ENCODE measurements around the gene ERC1.
A peak's percentile ranks its signal among the peaks of the same experiment; 100 is the strongest.
"Not testable (repeated sequence)": the region's sequence is repeated elsewhere in the genome, so short reads cannot be mapped to it uniquely, and the experiment has no call there.

Gene ERC1

DNA sequence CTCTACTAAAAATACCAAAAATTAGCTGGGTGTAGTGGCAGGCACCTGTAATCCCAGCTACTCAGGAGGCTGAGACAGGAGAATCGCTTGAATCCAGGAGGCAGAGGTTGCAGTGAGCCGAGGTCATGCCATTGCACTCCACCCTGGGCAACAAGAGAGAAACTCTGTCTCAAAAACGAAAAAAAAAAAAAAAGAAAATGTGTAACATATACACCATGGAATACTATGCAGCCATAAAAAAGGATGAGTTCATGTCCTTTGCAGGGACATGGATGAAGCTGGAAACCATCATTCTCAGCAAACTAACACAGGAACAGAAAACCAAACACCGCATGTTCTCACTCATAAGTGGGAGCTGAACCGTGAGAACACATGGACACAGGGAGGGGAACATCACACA, 326.0 kb downstream of the ERC1 start:
- not testable (repeated sequence) for H3K4me1 ChIP-seq (ENCODE audit: control insufficient read depth, insufficient read depth, low read length); H3K27ac ChIP-seq (ENCODE audit: low read length); H3K4me3 ChIP-seq (ENCODE audit: low read length); DNase-seq (ENCODE audit: low read depth, low spot score); H3K36me3 ChIP-seq (ENCODE audit: control insufficient read depth, insufficient read depth, low read length); H3K27me3 ChIP-seq (ENCODE audit: control insufficient read depth, insufficient read depth, low read length); H3K9me3 ChIP-seq (ENCODE audit: control insufficient read depth, insufficient read depth, low read length)
- WGBS (ENCODE audit: insufficient coverage, insufficient read length) = no CpG with 5 or more reads among the region's 5 CpGs

DNA sequence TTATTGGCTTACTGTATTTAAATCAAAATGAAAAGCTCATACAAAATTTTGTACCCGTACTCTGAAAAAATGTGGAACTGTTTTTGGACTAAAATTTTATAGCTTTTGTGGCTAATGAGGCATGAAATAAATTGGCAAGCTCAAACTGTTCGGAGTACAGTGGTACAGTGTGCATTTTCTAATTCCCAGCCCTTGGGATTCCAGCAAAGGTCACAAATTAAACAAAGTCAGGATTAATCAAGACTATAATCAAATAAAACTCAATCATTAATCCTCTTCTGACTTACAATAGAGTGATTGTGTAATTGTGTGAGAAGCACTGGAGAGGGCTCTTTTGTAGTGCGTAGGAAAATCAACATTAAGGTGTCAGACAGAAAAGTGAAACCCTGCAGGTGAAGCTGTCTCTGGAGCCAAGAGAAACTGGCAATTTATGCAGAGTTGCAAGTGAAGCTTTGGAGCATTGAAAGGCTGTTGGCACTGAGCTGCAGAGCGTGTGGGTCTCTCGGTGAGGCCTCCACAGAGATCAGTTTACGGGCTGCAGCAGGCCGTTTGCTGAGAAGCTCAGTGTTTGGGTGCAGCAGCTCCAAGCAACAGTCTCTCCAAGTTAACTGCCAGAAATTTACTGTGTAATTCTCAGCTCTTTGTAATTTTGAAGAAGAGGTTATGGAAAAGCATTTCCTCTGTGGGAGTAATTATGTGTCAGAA, 327.5 kb downstream of the ERC1 start:
- no peak overlapping the region for H3K4me3 ChIP-seq (ENCODE audit: low read length)
- H3K36me3 ChIP-seq (ENCODE audit: control insufficient read depth, insufficient read depth, low read length) = no peaks in the 10 kb centered on the region
- WGBS (ENCODE audit: insufficient coverage, insufficient read length) = no CpG with 5 or more reads among the region's 7 CpGs
- H3K4me1 ChIP-seq (ENCODE audit: control insufficient read depth, insufficient read depth, low read length) = no peaks in the 10 kb centered on the region
- no peak overlapping the region for H3K27ac ChIP-seq (ENCODE audit: low read length)
- peak; percentile 7 for DNase-seq (ENCODE audit: low read depth, low spot score)
- H3K27me3 ChIP-seq (ENCODE audit: control insufficient read depth, insufficient read depth, low read length) = no peaks in the 10 kb centered on the region
- no peaks in the 10 kb centered on the region for H3K9me3 ChIP-seq (ENCODE audit: control insufficient read depth, insufficient read depth, low read length)

DNA sequence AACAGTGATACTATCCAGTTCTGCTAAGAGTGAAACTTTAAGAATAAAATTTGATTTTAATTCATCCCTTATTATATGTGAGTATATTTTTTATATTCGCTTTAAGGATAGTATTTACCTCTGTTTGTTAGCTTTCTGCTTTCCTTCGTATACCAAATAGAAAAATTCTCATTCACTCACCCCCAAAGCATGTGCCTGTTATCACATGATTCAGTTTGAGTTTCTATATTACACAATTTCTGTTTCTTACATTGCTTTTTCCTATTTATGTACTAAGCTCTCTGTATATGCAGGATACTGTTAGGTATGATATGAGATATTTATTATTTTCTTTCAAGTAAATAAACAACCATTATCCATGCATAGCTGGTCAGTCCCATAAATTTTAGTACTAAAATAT, 328.2 kb downstream of the ERC1 start:
- no peak overlapping the region for H3K27ac ChIP-seq (ENCODE audit: low read length)
- DNase-seq (ENCODE audit: low read depth, low spot score) = no peak

DNA sequence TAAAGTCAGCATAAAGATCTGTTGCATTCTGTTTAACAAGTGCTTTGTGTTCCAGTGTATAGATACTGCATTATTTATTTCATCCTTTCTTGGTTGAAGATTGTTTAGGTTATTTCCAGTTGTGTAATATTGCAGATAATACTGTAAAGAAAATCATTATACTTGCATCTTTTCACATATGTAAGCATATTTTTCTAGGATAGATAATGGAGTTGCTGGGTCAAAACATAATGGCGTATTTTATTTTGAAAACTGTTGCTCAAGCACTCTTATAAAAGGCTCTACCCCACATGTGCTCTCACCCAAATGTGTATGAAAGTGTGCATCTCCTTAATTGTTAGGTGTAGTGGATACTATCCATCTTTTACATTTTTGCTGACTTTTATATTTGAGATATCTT, 329.0 kb downstream of the ERC1 start:
- H3K36me3 ChIP-seq (ENCODE audit: control insufficient read depth, insufficient read depth, low read length) = no peaks in the 10 kb centered on the region
- DNase-seq (ENCODE audit: low read depth, low spot score) = no peak
- no peaks in the 10 kb centered on the region for H3K27me3 ChIP-seq (ENCODE audit: control insufficient read depth, insufficient read depth, low read length)
- no peaks in the 10 kb centered on the region for H3K9me3 ChIP-seq (ENCODE audit: control insufficient read depth, insufficient read depth, low read length)
- H3K27ac ChIP-seq (ENCODE audit: low read length) = no peak overlapping the region
- H3K4me3 ChIP-seq (ENCODE audit: low read length) = no peak overlapping the region
- no CpG with 5 or more reads among the region's 1 CpG for WGBS (ENCODE audit: insufficient coverage, insufficient read length)
- H3K4me1 ChIP-seq (ENCODE audit: control insufficient read depth, insufficient read depth, low read length) = no peaks in the 10 kb centered on the region

More for the DNA sequence above, 328.2 kb downstream of the ERC1 start:
- Histone ChIP-seq H3K4me3 (ENCODE audit: low read length) (no peak overlapping the region), H3K27me3 (ENCODE audit: control insufficient read depth, insufficient read depth, low read length) (no peaks in the 10 kb centered on the region), H3K4me1 (ENCODE audit: control insufficient read depth, insufficient read depth, low read length) (no peaks in the 10 kb centered on the region), H3K36me3 (ENCODE audit: control insufficient read depth, insufficient read depth, low read length) (no peaks in the 10 kb centered on the region), H3K9me3 (ENCODE audit: control insufficient read depth, insufficient read depth, low read length) (no peaks in the 10 kb centered on the region)
- no CpG with 5 or more reads among the region's 2 CpGs for WGBS (ENCODE audit: insufficient coverage, insufficient read length)

DNA sequence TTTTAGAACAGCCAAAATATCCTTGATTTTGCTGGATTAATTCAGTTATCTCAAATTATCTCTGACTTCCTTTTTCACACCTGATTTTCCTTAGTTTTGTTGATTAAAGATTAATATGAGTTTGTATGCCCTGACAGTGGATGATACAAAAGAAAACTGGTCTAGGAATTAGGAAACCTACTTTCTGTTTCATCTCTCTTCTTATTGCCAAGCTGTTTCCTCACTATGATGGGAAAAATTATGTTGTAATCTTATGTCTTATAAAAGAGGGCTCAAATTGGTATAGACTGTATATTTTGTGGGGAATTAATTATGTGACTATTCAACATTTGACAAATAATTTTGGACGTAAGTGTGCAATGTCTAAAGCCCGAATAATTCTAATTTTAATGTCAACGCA, 331.8 kb downstream of the ERC1 start:
- no CpG with 5 or more reads among the region's 3 CpGs for WGBS (ENCODE audit: insufficient coverage, insufficient read length)
- Histone ChIP-seq H3K4me1 (ENCODE audit: control insufficient read depth, insufficient read depth, low read length) (no peaks in the 10 kb centered on the region), H3K9me3 (ENCODE audit: control insufficient read depth, insufficient read depth, low read length) (no peaks in the 10 kb centered on the region), H3K4me3 (ENCODE audit: low read length) (no peak overlapping the region), H3K27ac (ENCODE audit: low read length) (no peak overlapping the region), H3K27me3 (ENCODE audit: control insufficient read depth, insufficient read depth, low read length) (no peaks in the 10 kb centered on the region), H3K36me3 (ENCODE audit: control insufficient read depth, insufficient read depth, low read length) (no peaks in the 10 kb centered on the region)
- no peak for DNase-seq (ENCODE audit: low read depth, low spot score)

DNA sequence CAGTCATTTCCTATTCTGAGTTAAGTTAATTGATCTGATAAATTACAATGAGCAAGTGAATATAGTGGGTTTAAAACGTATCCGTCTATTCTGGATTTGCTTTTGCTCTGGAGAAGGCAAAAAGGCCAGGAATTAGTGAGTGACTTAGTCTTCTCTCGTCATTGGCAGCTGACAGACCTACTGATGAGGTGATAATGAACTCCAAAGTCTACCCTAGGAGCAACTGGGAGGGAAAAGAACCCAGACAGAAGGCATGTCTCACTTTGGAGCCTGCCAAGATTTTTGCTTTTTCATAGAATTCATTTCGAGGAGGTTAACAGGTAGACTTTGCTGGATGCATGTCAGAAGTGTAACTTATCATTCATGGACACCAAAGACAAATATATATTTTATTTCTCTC, 333.1 kb downstream of the ERC1 start:
- DNase-seq (ENCODE audit: low read depth, low spot score) = no peak
- H3K4me3 ChIP-seq (ENCODE audit: low read length) = no peak overlapping the region
- no peak overlapping the region for H3K27ac ChIP-seq (ENCODE audit: low read length)
- no peaks in the 10 kb centered on the region for H3K36me3 ChIP-seq (ENCODE audit: control insufficient read depth, insufficient read depth, low read length)
- H3K9me3 ChIP-seq (ENCODE audit: control insufficient read depth, insufficient read depth, low read length) = no peaks in the 10 kb centered on the region
- no peaks in the 10 kb centered on the region for H3K4me1 ChIP-seq (ENCODE audit: control insufficient read depth, insufficient read depth, low read length)
- H3K27me3 ChIP-seq (ENCODE audit: control insufficient read depth, insufficient read depth, low read length) = no peaks in the 10 kb centered on the region
- no CpG with 5 or more reads among the region's 4 CpGs for WGBS (ENCODE audit: insufficient coverage, insufficient read length)

DNA sequence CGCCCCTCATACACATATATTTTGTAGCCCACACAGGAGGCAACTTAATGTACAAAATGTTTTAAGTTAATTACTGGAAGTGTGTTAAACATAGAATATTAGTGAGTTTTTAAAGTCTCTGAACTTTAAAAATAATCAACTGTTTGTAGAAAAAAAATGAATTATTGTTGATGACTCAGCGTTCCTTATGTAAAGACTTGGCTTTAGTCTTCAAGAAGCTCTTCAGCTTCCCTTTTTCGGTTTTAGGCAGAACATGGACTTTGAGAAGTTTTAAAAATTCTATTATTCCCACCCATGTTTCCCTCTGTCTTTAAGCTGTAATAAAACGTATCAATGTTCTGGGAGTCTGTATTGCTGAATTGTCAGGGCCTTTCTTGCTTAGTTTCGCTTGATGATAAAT, 333.9 kb downstream of the ERC1 start:
- WGBS (ENCODE audit: insufficient coverage, insufficient read length) = no CpG with 5 or more reads among the region's 5 CpGs
- Histone ChIP-seq H3K27ac (ENCODE audit: low read length) (no peak overlapping the region), H3K36me3 (ENCODE audit: control insufficient read depth, insufficient read depth, low read length) (no peaks in the 10 kb centered on the region), H3K4me1 (ENCODE audit: control insufficient read depth, insufficient read depth, low read length) (no peaks in the 10 kb centered on the region), H3K4me3 (ENCODE audit: low read length) (no peak overlapping the region), H3K9me3 (ENCODE audit: control insufficient read depth, insufficient read depth, low read length) (no peaks in the 10 kb centered on the region), H3K27me3 (ENCODE audit: control insufficient read depth, insufficient read depth, low read length) (no peaks in the 10 kb centered on the region)
- DNase-seq (ENCODE audit: low read depth, low spot score) = no peak

DNA sequence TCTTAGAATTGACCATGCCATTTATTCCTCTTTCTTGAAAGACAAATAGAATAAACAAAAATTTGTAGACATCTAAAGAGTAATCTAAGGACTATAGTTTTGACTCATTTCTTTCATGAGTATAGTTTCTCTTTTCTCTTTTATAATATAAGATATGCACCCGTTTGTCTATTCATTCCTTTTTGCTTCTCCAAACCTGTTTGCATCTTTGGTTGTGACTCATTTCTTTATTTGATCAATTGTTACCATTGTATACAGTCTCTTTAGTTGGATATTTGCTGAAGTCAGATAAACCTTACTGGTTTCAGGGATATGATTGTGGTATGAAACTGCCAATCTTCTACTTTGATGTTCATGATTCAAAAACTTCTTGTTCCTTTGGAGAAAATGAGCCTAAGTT, 334.6 kb downstream of the ERC1 start:
- H3K4me1 ChIP-seq (ENCODE audit: control insufficient read depth, insufficient read depth, low read length) = no peaks in the 10 kb centered on the region
- no peak overlapping the region for H3K27ac ChIP-seq (ENCODE audit: low read length)
- H3K9me3 ChIP-seq (ENCODE audit: control insufficient read depth, insufficient read depth, low read length) = no peaks in the 10 kb centered on the region
- no peak for DNase-seq (ENCODE audit: low read depth, low spot score)
- no peak overlapping the region for H3K4me3 ChIP-seq (ENCODE audit: low read length)
- H3K27me3 ChIP-seq (ENCODE audit: control insufficient read depth, insufficient read depth, low read length) = no peaks in the 10 kb centered on the region
- no peaks in the 10 kb centered on the region for H3K36me3 ChIP-seq (ENCODE audit: control insufficient read depth, insufficient read depth, low read length)
- WGBS (ENCODE audit: insufficient coverage, insufficient read length) = no CpG with 5 or more reads among the region's 1 CpG

DNA sequence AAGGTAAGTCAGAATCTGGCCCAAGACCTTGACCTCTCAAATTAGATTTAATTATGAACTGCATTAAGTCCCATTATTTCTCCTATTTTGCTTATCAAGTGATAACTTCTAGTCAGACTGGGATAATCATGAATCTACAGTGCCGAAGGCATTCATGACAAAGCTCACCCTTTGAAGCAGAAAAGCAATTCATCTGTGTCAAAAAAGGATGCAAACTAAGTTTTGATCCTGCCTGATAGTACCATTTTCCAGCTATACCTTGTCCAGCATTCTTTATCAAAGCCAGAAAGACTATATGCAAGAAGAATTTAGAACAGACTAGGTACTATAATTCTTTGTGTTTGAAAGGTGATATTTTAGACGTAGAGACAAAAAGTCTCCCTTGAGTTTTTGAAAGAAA, 335.2 kb downstream of the ERC1 start:
- no CpG with 5 or more reads among the region's 2 CpGs for WGBS (ENCODE audit: insufficient coverage, insufficient read length)
- no peaks in the 10 kb centered on the region for H3K27me3 ChIP-seq (ENCODE audit: control insufficient read depth, insufficient read depth, low read length)
- H3K4me1 ChIP-seq (ENCODE audit: control insufficient read depth, insufficient read depth, low read length) = no peaks in the 10 kb centered on the region
- no peak overlapping the region for H3K27ac ChIP-seq (ENCODE audit: low read length)
- no peaks in the 10 kb centered on the region for H3K9me3 ChIP-seq (ENCODE audit: control insufficient read depth, insufficient read depth, low read length)
- H3K36me3 ChIP-seq (ENCODE audit: control insufficient read depth, insufficient read depth, low read length) = no peaks in the 10 kb centered on the region
- no peak for DNase-seq (ENCODE audit: low read depth, low spot score)
- H3K4me3 ChIP-seq (ENCODE audit: low read length) = no peak overlapping the region

DNA sequence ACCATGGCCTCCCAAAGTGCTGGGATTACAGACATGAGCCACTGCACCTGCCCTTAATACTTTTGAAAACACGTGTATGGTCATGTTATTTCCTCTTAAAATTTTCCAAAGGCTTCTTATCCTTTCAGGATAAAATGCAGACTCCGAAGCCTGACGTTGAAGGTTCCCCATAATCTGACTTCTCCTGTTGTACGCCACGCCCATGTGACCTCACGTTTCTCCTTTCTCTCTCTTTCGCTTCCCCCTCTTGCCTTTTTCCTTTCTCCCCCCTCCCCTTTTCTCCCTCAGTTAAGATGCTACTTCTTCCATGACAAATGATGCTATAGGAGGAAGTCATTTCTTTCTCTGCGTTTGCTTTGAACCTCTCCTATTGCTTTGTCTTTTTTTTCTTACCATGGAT, 337.4 kb downstream of the ERC1 start:
- H3K27me3 ChIP-seq (ENCODE audit: control insufficient read depth, insufficient read depth, low read length) = no peaks in the 10 kb centered on the region

DNA sequence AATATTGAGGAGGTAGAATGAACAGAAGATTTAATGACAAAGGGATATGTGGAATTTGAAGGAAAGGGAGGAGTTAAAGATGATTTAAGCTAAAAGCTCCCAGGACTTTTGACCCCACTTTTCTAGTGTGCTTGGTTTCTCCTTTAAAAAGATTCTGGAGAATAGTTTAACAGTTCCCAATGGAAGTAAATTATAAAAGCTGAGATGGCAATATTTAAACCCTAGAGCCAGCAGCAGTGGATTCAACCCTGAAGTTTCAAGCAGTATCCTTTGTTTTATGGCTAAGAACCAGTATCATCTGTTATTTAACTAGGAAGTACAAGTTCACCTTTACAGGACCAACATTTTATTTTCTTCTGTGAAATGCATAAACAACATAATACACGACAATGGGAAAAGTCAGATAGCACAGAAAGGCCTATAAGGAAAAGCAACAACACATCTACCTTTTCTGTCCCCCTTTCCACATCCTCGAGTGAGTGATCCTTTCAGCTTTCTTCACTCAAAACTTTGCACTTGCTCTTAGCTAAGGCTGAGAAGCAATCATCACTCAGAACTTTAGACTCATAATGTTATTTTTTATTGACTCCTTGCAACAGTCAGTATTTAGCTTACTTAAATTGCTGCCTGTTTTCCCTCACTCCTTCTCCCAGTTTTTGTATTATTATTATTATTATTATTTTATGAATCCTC, 338.9 kb downstream of the ERC1 start:
- WGBS (ENCODE audit: insufficient coverage, insufficient read length) = no CpG with 5 or more reads among the region's 2 CpGs

More for the DNA sequence above, 337.4 kb downstream of the ERC1 start:
- Histone ChIP-seq H3K4me1 (ENCODE audit: control insufficient read depth, insufficient read depth, low read length) (no peaks in the 10 kb centered on the region), H3K4me3 (ENCODE audit: low read length) (no peak overlapping the region), H3K36me3 (ENCODE audit: control insufficient read depth, insufficient read depth, low read length) (no peaks in the 10 kb centered on the region), H3K9me3 (ENCODE audit: control insufficient read depth, insufficient read depth, low read length) (no peaks in the 10 kb centered on the region), H3K27ac (ENCODE audit: low read length) (no peak overlapping the region)
- WGBS (ENCODE audit: insufficient coverage, insufficient read length) = no CpG with 5 or more reads among the region's 8 CpGs
- no peak for DNase-seq (ENCODE audit: low read depth, low spot score)

More for the DNA sequence above, 338.9 kb downstream of the ERC1 start:
- Histone ChIP-seq H3K27me3 (ENCODE audit: control insufficient read depth, insufficient read depth, low read length) (no peaks in the 10 kb centered on the region), H3K36me3 (ENCODE audit: control insufficient read depth, insufficient read depth, low read length) (no peaks in the 10 kb centered on the region), H3K9me3 (ENCODE audit: control insufficient read depth, insufficient read depth, low read length) (no peaks in the 10 kb centered on the region), H3K27ac (ENCODE audit: low read length) (no peak overlapping the region), H3K4me1 (ENCODE audit: control insufficient read depth, insufficient read depth, low read length) (no peaks in the 10 kb centered on the region), H3K4me3 (ENCODE audit: low read length) (no peak overlapping the region)
- no peak for DNase-seq (ENCODE audit: low read depth, low spot score)

All from iPS DF 6.9 (cell line).